NCI-H2107 (cell line): ENCODE measurements around the gene PARD3.
"Not testable (repeated sequence)": the region's sequence is repeated elsewhere in the genome, so short reads cannot be mapped to it uniquely, and the experiment has no call there.

Experiments used
- DNase-seq: peaks from one replicate; lab custom pipeline; 2025; lab: John Stamatoyannopoulos, UW

Gene PARD3

DNA sequence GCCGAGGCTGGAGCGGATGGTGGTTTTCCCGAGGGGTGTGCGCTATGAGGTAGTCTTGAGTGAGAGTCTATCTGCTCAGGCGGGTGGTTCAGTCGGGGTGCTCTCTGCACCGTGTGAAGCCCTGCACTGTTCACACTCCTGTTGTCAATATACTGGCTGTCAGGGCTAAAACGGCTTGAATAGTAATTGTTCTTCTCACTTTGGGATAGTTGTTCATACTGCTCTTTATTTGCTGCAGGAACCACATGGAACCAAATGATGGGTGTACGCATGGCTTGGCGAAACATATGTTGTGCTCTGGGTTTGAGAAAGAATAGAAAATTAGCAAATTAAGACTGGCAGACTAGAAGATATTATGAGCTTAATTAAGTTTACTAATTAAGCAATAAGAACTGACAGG, 432.5 kb downstream of the PARD3 start:
- no peak for DNase-seq

GRCh38 chr10:34380856-34381255, 434.2 kb downstream of the PARD3 start:
- no peak for DNase-seq

DNA sequence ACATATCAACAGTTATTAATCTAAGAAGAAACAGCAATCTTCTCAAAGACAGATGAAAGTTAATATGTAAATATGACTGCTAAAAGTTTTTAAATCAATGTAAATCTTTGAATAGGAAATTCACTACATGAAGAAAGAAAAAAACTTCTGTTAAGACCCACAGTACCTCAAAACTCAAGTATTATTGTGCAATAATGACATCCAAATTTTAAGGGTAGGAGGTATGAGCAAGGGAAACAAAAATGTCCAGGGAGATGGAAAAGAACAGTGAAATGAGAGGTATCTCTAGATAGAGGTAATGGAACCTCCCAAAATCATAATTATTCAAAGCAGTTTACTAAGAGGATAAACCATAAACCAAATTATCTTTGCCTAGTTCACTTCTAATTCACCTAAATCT, 436.8 kb downstream of the PARD3 start:
- DNase-seq: no peak

DNA sequence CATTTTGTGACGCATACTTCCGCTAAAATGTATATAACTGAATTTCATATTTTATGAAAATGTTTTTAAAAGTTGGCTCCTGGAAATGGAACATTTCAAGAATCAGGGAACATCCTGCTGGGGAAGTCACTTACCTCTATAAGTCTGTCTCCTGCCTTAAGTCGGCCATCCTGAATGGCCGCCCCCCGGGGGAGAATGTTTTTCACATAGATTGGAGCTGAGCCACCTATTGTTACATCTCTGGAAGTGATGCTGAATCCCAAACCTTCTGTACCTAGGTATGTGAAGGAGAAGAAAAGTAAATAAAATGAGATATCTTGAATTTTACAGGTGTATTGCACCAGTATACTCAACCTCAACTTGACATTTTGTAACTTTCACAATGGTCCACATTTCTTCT, 437.3 kb downstream of the PARD3 start:
- DNase-seq: no peak

- no peak for DNase-seq
Observed at GRCh38 chr10:34374356-34375045, 440.6 kb downstream of the PARD3 start.

DNA sequence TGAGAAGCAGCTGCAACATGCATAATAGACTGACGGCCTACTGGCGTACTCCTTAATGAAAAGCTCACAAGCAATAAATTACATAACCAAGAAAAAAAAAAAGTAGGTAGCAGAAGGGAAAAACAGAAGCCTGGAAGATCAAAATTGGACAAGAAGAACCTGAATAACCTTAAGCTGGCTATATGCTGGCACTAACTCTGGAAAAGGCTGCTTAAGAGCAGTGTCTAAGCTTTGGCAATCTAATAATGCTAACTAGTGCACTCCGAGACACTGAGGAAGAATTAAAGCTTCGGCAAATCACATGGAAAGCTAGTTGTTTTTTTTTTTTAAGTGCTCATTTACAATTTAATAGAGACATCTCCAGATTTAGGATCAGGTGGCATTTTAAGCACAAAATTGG, 441.9 kb downstream of the PARD3 start:
- DNase-seq: no peak

- no peak for DNase-seq
Observed at GRCh38 chr10:34372509-34372908, 442.6 kb downstream of the PARD3 start.

DNA sequence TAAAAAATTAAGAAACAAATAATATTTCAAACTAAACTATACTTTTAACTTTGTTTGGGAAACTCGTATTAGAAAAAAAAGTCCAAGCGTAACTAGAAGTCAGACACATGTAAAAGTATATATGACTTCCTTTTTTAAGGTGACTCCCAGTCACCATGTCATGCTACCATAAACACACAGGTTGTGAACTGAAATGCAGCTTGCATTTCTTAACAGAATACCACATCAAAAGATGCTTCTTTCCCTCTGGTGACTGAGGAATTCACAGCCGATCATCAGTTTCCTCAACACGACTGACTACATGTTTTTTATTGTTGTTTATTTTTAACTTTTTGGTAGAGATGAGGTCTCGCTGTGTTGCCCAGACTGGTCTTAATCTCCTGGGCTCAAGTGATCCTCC, 445.0 kb downstream of the PARD3 start:
- no peak for DNase-seq

DNA sequence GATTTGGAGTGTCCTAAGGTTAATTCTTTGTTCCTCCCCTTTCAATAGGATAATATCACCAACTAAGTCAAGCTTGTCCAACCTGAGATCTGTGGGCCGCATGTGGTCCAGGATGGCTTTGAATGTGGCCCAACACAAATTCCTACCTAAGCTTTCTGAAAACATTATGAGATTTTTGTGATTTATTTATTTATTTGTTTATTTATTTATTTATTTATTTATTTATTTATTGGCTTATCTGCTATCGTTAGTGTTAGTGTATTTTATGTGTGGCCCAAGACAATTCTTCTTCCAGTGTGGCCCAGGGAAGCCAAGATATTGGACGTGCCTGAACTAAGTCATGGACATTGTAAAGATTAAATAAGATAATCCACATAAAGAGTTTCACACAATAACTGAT, 446.0 kb downstream of the PARD3 start:
- DNase-seq: no peak

GRCh38 chr10:34364253-34365037, 450.7 kb downstream of the PARD3 start:
- no peak for DNase-seq

- no peak for DNase-seq
Observed at GRCh38 chr10:34360984-34361383, 454.1 kb downstream of the PARD3 start.

GRCh38 chr10:34359435-34359813, 455.7 kb downstream of the PARD3 start:
- DNase-seq: no peak

GRCh38 chr10:34358729-34359434, 456.2 kb downstream of the PARD3 start:
- no peak for DNase-seq

- no peak for DNase-seq
Observed at GRCh38 chr10:34356463-34356862, 458.6 kb downstream of the PARD3 start.

DNA sequence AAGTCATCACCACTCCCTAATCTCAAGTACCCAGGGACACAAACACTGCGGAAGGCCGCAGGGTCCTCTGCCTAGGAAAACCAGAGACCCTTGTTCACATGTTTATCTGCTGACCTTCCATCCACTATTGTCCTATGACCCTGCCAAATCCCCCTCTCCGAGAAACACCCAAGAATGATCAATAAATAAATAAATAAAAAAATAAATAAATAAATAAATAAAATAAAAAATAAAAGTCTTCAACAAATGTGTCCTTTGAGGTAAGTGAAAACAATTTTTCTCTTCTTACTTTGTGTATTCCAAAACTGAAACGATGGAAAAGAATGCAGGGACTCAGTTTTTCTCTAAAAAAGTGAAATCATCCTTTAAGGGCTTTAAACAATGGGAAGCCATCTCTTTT, 461.6 kb downstream of the PARD3 start:
- DNase-seq: not testable (repeated sequence)

DNA sequence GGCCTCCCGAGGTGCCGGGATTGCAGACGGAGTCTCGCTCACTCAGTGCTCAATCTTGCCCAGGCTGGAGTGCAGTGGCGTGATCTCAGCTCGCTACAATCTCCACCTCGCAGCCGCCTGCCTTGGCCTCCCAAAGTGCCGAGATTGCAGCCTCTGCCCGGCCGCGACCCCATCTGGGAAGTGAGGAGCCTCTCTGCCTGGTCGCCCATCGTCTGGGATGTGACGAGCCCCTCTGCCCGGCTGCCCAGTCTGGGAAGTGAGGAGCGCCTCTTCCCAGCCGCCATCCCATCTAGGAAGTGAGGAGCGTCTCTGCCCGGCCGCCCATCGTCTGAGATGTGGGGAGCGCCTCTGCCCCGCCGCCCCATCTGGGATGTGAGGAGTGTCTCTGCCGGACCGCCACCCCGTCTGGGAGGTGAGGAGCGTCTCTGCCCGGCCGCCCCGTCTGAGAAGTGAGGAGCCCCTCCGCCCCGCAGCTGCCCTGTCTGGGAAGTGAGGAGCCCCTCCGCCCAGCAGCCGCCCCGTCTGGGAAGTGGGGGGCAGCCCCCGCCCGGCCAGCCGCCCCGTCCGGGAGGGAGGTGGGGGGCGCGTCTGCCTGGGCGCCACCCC, 462.4 kb downstream of the PARD3 start:
- not testable (repeated sequence) for DNase-seq

- no peak for DNase-seq
Observed at GRCh38 chr10:34351161-34351560, 463.9 kb downstream of the PARD3 start.

DNA sequence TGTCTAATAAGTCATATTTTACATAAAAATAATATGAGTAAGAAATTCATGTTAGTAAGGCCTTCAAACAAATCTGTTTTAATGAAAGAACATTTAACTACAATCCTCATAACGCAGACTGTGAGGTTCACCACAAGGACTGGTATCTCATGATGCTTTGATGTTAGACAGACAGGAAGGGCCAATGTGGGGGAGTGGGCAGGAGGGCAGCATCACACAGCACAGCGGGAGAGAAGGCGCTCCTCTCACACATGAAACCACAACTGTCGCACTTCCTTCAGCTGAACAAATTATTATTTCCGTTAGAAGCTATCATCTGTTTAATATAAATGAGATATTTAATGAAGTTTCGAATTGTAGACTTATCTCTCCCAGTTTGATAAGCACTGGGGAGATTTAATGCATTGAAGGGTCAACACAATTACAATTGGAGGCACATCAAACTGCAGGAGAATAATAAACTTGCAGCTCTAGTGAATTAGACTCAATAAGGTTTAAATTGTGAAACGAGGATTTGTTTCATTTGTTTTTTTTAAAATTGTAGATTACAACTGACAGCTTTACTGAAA, 466.1 kb downstream of the PARD3 start:
- no peak for DNase-seq

GRCh38 chr10:34348021-34348420, 467.1 kb downstream of the PARD3 start:
- no peak for DNase-seq

DNA sequence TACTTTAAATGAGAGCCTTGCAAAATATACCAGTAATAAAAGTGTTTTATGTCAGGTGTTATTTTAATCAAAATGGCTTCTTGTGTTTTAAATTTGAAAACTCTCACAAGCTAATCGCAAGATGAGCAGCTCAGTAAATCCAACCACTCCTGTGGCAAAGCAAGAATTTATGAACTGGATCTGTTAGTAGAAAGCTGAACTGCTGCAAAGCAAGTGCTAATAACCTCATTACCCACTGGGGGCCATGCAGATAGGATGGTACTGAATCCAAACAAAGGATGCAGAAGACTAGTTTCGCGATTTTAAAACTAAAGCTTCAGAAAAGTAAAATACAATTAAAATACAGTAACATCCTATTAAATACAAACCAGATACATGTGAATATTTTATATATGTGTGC, 468.0 kb downstream of the PARD3 start:
- no peak for DNase-seq

GRCh38 chr10:34346516-34347100, 468.5 kb downstream of the PARD3 start:
- DNase-seq: no peak

- DNase-seq: no peak
Observed at GRCh38 chr10:34345383-34345782, 469.7 kb downstream of the PARD3 start.
